PC-3 (cell line): ENCODE results near the gene LLGL2. TPM values are rescaled to one million over a fixed set of nuclear protein-coding genes. Genes with fewer than 3 reads are reported as not detected.

ENCODE experiments used
- ATAC-seq: fragments of 200-7000 bp; cut with Tn5 transposase; 2 replicates; pipeline ENCODE4 v1.9.1; 2020; ENCODE audit warnings: mild to moderate bottlenecking, moderate library complexity
- BruUV-seq: library from RNA; stranded (reverse); fragments of 400-500 nt; replicated peaks from 2 replicates; lab custom pipeline; 2021; lab: Mats Ljungman, UMichigan
- CTCF ChIA-PET: fragments of 300-600 bp; sonication (Branson Sonifier 250); formaldehyde crosslinking; loops from one replicate; lab custom pipeline; 2022; ENCODE audit warnings: antibody characterized with exemption; lab: Charles Lee
- POLR2A ChIA-PET: fragments of 300-600 bp; sonication (Branson Sonifier 250); formaldehyde crosslinking; loops from one replicate; lab custom pipeline; 2022; ENCODE audit warnings: antibody characterized with exemption; ENCODE audit not compliant: unreplicated experiment; lab: Charles Lee
- DNase-seq: peaks from one replicate; pipeline ENCODE4 v3.0.0-alpha.2; 2015
- H2AFZ ChIP-seq: fragments of 300-600 bp; sonication (generic); 2 replicates; pipeline ENCODE4 v1.6.0; 2016; ENCODE audit warnings: antibody characterized with exemption, low read length
- H3F3A ChIP-seq: fragments of 300-600 bp; sonication (generic); one replicate; pipeline ENCODE4 v1.6.0; 2017; ENCODE audit warnings: antibody characterized with exemption, low read length, control low read depth, mild to moderate bottlenecking; ENCODE audit not compliant: unreplicated experiment
- H3K27ac ChIP-seq: fragments of 300-600 bp; sonication (generic); 2 replicates; pipeline ENCODE4 v1.5.1; 2016; ENCODE audit warnings: mild to moderate bottlenecking, low read length
- H3K27me3 ChIP-seq: fragments of 300-600 bp; sonication (generic); 2 replicates; pipeline ENCODE4 v1.6.1; 2016; ENCODE audit warnings: low read length, mixed read lengths
- H3K36me3 ChIP-seq: fragments of 300-600 bp; sonication (generic); 2 replicates; pipeline ENCODE4 v1.6.1; 2016; ENCODE audit warnings: low read depth, mixed run types, low read length, mixed read lengths
- H3K4me1 ChIP-seq: fragments of 300-600 bp; sonication (generic); 2 replicates; pipeline ENCODE4 v1.5.1; 2016; ENCODE audit warnings: low read length; ENCODE audit not compliant: insufficient read depth
- H3K4me2 ChIP-seq: fragments of 300-600 bp; sonication (generic); 2 replicates; pipeline ENCODE4 v1.6.0; 2016; ENCODE audit warnings: low read length
- H3K4me3 ChIP-seq: fragments of 300-600 bp; sonication (generic); 2 replicates; pipeline ENCODE4 v1.5.1; 2016; ENCODE audit warnings: mild to moderate bottlenecking, low read length, mixed read lengths
- H3K79me2 ChIP-seq: fragments of 300-600 bp; sonication (generic); 2 replicates; pipeline ENCODE4 v1.6.1; 2017; ENCODE audit warnings: low read length, mixed read lengths
- H3K9ac ChIP-seq: fragments of 300-600 bp; sonication (generic); 2 replicates; pipeline ENCODE4 v1.6.0; 2016; ENCODE audit warnings: mild to moderate bottlenecking, low read length
- H3K9me2 ChIP-seq: fragments of 300-600 bp; sonication (generic); replicated peaks from 2 replicates; pipeline ENCODE4 v1.6.1; 2016; ENCODE audit warnings: mixed run types, low read length, mixed read lengths
- H3K9me3 ChIP-seq: fragments of 300-600 bp; sonication (generic); 2 replicates; pipeline ENCODE4 v1.6.1; 2016; ENCODE audit warnings: low read length, mixed read lengths
- H4K20me1 ChIP-seq: fragments of 300-600 bp; sonication (generic); 2 replicates; pipeline ENCODE4 v1.6.1; 2016; ENCODE audit warnings: low read length, mixed read lengths
- CTCF ChIP-seq: fragments of 300-600 bp; sonication (generic); conservative IDR thresholded peaks from 2 replicates; pipeline ENCODE4 v1.5.1; 2017; ENCODE audit warnings: antibody characterized with exemption, low read depth, mild to moderate bottlenecking, low read length
- EZH2 ChIP-seq: fragments of 300-600 bp; sonication (generic); IDR thresholded peaks from one replicate; pipeline ENCODE4 v1.6.1; 2017; ENCODE audit warnings: antibody characterized with exemption, mild to moderate bottlenecking, low read length; ENCODE audit not compliant: unreplicated experiment
- EZH2phosphoT487 ChIP-seq: fragments of 300-600 bp; sonication (generic); IDR thresholded peaks from 2 replicates; pipeline ENCODE4 v1.6.1; 2018; ENCODE audit warnings: mild to moderate bottlenecking, antibody characterized with exemption, low read length, borderline replicate concordance
- intact Hi-C: fragments of 100-400 bp; cut with micrococcal nuclease; formaldehyde crosslinking; loops from 2 replicates; pipeline ENCODE4 v1.9.0; 2023
- total RNA-seq: library from RNA; depleted of rRNA; stranded (reverse); fragments of >200 nt; gene quantifications from 2 replicates; pipeline ENCODE4 v1.2.3, GENCODE V29; 2014

Gene LLGL2
- total RNA-seq, 1 experiment from 2014 or later: 92.9 TPM

GRCh38 chr17:75501378-75502071 is 24.0 kb upstream of the LLGL2 start:
- Histone ChIP-seq H2AFZ (no peak overlapping the region), H3K9ac (no peak overlapping the region), H3F3A (no peaks in the 10 kb centered on the region), H3K9me3 (no peaks in the 10 kb centered on the region), H3K4me3 (no peak overlapping the region), H3K4me1 (no peaks in the 10 kb centered on the region), H3K9me2 (no peaks in the 10 kb centered on the region), H3K27me3 (no peaks in the 10 kb centered on the region), H3K27ac (no peak overlapping the region), H4K20me1 (no peaks in the 10 kb centered on the region), H3K4me2 (no peak overlapping the region), H3K36me3 (peaks cover 25% of the 10 kb centered on the region; the same call in 1 of the 2 replicates), H3K79me2 (no peaks in the 10 kb centered on the region)
- ChIA-PET CTCF (interaction anchor here (0.5 kb wide), 1 partner anchor 188 kb away, joined by 3 read pairs; no protein-coding TSS in a partner anchor), POLR2A (no interaction called here)
- ATAC-seq (no peak), DNase-seq (no peak)
- no peak for TF ChIP-seq EZH2
- no peak for TF ChIP-seq CTCF
- TF ChIP-seq EZH2phosphoT487: no peak
- intact Hi-C loops: no loop called here
- no TSS peak for BruUV-seq

GRCh38 chr17:75502072-75502720 is 23.3 kb upstream of the LLGL2 start:
- ChIA-PET CTCF (interaction anchor here (0.5 kb wide), 1 partner anchor 188 kb away, joined by 3 read pairs; no protein-coding TSS in a partner anchor), POLR2A (no interaction called here)
- Histone ChIP-seq H3K27me3 (no peaks in the 10 kb centered on the region), H3K79me2 (no peaks in the 10 kb centered on the region), H3F3A (no peaks in the 10 kb centered on the region), H3K27ac (no peak overlapping the region), H3K4me2 (no peak overlapping the region), H3K9me2 (no peaks in the 10 kb centered on the region), H3K4me1 (no peaks in the 10 kb centered on the region), H3K9me3 (no peaks in the 10 kb centered on the region), H3K9ac (no peak overlapping the region), H3K4me3 (no peak overlapping the region), H3K36me3 (peaks cover 26% of the 10 kb centered on the region; the same call in 1 of the 2 replicates), H4K20me1 (no peaks in the 10 kb centered on the region), H2AFZ (no peak overlapping the region)
- intact Hi-C loops: no loop called here
- TF ChIP-seq EZH2phosphoT487: no peak
- TF ChIP-seq CTCF: no peak
- TF ChIP-seq EZH2: no peak
- BruUV-seq: no TSS peak
- DNase-seq (no peak), ATAC-seq (no peak)
